ENCODE data around the gene DNASE1.
A peak's percentile ranks its signal among the peaks of the same experiment; 100 is the strongest.

The DNASE1 gene

DNA sequence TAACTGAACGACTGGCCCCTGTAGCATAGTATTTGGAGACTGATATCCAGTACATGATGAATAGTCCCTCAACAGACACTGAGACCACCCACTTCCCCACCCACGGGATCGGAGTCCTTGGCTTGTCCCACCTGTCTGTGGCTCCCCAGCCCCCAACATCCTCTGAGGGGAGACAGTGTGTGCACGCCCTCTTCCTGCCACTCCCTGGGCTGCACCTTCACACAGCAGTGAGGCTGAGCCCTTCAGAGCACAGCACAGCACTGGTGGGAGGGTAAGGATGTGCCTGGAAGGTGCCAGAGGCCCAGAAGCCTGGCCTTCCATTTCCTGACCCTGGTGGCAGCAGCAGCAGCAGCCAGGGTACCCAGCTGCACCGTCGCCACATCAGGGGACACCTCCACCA lies 11.0 kb downstream of the DNASE1 start:
- DNase-seq, result no peak

DNA sequence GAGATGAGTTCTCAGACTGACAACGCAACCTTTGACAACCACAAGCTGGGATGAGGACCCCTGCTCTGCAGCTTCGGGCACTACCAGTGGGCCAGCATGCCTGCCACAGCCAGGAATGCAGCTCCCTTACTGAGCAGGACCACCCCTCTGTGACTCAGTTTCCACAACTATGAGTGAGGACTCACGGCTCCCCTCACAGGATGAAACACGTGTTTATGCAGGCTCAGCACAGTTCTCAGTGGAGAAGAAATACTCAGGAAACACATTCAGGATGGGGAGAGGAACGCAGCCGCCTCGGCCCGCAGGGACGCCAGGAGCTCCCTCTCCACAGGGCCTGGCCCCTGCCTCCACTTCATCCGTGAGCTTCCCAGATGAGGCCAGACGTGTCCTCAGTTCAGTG lies 14.1 kb downstream of the DNASE1 start:
- DNase-seq, result no peak

DNA sequence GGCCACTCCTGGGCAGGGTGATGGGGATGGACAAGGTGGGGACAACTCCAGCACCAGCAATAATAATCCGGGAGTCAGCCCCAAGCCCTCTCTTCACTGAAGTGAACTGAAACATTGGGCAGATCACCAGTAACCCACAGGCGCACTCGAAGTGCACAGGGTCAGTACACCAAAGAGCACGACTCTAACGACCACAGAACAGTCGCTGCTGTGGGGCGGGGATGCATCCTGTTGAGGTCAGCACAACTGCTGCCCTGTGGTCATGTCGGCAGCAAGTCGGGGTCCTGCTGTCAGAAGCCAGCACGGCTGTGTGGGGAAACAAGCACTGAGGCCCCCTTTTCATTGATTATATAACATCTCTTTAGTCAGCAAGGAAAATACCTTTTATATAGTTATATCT lies 14.6 kb downstream of the DNASE1 start:
- no peak for DNase-seq

DNA sequence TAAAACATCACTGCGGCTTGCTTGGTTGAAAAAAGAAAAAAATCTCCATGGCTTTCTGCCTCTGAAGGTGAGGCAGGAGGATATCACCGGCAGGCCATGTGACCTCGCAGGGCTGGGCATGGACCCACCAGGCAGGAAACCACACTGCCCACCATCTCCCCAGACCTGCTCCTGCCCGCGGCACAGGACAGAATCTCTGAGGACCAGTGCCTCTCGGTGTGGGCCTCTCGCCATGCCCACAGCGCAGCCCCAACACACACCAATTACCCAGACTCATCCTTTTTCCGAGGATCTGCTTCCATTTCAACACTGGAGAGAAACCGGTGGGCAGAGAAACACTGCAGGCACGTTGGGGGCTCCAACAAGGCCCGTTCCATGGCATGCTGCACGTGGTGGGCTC lies 16.2 kb downstream of the DNASE1 start:
- DNase-seq, result no peak

DNA sequence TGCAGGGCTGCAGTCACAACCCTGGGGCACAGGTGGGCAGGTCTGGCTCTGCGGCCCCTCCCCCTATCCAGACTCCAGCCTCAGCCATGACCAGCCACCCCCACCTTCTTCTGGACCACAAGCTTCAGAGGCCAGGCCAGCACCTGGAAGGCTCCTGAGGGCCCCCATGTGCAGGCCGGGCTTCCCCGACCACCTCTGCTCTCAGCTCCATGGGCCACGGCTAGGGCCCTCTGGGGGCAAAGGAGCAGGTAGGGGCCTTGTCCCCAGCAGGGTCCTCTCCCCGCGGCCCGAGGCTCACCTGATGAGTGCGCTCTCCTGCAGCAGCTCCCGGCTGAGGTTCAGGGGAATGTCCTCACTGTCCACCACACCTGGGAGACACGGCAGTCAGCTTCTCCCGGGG lies 16.9 kb downstream of the DNASE1 start:
- DNase-seq, result no peak

DNA sequence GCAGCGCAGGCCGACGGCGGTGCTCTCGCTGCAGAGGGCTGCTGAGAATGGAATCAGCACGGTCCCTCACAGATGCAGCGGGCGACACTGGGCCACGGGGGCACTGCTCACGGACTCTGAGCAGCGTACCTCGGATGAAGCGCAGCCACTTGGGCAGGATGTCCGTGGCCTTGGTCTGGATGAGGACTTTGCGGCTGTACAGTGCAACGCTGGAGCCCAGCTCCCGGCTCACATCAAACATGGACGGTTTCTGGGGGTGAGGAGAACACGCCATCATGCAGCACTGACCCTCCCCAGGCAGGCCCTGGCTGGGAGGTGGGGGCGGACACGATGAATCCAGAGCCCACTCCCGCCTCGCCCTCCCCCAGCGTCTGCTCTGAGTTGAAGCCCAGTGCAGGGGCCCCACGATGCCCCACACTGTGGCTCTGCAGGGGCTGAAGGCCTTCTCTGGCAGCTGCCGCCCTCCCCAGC lies 18.1 kb downstream of the DNASE1 start:
- no peak for DNase-seq

DNA sequence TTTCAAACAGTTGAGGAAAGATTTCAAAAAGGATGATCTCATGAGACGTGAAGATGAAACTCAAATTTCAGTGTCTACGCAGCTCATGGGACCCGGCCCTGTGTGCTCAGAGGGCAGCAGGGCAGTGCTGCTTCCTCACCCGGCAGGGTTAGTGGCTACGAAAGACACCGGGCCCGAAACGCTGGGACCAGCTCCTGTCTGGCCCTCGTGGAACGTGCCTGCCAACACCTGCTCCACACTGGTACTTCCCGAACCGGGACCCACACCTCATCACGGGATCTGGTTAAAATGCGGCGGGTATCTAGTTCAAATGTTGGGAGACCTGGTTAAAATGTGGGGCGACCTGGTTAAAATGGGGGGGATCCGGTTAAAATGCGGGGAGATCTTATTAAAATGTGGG lies 18.7 kb downstream of the DNASE1 start:
- no peak for DNase-seq

DNA sequence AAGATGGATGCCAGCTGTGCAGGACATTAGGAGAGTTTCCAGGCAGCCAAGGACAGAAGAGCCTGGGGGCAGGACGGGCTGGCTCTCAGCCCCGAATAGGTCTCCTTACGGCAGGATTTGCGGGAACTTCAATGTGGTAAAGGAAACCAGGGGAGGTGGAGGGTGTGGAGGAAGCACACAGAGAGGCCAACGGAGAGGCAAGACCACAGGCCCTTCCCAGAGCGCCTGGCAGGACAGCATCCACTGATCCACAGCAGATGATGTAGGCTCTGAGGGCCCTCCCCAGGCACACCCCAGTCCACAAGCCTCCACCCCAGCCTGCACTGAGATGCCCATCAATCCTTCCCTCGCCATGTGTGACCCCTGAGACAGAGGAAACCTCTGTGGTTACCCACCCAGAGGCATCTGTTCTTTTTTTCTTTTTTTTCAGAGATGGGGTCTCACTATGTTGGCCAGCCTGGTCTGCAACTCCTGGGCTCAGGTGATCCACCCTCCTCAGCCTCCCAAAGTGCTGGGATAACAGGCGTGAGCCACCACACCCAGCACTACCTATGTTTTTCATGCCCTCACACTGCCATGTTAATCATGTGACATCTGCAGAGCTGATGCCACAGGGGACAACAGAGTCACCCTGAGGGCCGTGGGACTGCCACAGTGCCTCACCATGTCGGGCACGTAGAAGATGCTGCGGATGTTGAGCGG lies 19.3 kb downstream of the DNASE1 start:
- no peak for DNase-seq

DNA sequence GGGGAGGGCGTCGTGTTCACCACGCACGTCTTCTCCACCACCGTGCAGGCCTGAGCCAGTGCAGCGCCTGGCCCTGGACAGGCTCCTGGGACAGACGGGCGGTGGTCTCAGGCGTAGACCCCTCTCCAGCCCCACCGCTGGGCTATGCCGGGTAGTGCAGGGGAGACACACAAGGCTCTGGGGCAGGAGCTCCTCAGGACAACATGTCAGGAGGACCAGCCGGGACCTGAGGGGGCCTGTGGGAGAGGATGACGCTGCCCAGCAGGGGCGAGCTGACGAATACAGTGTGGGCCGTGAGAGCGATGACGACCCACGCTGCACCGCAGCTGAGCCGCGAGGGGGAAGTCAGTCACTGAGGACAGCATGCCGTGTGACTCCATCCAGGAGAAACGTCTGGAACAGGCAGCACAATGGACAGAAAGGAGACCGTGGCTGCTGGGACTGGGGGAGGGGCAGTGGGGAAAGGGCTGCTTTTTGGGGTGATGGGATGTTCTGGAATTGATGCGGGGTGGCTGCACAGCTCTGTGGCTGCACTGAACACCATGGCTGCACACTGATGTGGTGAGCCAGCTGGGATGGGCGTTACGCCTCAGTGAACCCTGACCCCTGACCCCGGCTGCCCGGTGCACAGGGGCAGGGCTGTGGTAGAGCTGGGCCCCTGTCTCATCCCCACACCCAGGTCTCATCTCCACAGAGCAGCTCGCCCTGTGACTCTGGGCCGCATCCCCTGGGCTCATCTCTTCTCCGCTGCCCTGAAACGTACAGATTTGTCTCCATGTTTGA lies 20.2 kb downstream of the DNASE1 start:
- DNase-seq, result no peak

DNA sequence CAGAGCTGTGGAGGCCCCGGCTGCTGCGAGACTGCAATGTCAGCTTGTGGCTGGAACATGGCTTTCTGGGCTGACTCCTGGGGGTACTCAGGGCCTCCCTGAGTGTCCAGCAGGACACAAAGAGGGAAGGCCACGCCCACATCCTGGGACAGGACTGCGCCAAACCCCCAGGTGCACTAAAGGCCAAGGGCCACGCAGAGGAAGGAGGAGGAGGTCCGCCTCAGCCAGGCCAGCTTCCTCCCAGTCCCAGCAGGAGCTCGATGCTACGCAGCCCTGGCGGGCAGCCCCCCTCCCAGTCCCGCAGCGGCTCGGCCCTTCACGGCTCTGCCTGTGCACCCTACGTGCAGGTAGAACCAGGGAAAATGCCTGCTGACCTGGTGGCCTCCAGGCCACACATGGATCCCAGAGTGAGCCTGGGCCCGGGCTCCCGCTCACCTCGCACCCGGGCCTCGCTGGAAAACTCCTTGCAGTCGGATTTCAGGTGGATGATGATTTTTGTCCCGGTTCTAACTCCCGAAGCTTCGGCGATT lies 21.2 kb downstream of the DNASE1 start:
- DNase-seq, result no peak

DNA sequence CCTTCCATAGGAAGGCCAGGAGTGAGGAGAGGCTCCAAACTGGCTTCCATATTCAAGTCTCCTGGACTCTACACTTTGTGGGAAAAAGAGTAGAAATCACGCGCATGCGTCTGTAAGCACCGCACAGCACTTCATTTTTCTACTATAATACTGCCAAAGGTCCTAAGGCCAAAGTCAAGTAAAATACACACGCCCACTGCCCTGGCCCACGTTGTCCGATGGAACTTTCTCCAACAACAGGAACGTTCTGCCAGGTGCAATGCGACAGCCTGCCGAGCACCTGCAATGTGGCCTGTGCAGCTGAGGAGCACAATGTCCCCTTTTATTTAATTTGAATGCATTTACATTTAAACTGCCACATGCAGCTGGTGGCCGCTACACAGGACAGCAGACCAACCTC lies 23.5 kb downstream of the DNASE1 start:
- no peak for DNase-seq

DNA sequence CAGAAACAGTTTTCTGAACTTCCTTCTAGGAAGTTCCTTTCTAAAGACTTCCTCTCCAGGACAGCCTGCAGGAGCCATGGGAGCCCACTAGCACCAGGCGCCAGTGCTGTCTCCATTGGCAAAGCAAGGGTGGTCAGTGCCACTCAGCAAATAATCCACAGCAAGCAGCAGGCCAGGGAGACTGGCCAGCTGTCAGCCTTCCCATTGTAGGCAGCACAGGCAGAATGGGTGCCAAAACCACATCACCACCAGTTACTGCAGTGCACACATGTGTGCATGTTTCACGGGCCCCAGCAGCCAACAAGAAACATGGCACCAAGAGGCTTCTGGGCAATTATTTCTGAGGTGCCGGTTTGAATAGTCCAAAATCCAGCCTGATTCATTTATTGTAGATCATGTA lies 26.7 kb downstream of the DNASE1 start:
- peak; percentile 26 for DNase-seq

DNA sequence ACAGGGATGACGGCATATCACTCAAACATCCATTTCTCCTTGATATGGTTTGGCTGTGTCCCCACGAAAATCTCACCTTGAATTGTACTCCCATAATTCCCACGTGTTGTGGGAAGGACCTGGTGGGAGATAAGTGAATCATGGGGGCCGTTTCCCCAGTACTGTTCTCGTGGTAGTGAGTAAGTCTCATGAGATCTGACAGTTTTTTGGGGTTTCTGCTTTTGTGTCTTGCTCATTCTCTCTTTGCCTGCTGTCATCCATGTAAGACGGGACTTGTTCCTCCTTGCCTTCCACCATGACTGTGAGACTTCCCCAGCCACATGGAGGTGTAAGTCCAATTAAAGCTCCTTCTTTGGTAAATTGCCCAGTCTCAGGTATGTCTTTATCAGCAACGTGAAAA lies 32.5 kb downstream of the DNASE1 start:
- DNase-seq, result no peak

DNA sequence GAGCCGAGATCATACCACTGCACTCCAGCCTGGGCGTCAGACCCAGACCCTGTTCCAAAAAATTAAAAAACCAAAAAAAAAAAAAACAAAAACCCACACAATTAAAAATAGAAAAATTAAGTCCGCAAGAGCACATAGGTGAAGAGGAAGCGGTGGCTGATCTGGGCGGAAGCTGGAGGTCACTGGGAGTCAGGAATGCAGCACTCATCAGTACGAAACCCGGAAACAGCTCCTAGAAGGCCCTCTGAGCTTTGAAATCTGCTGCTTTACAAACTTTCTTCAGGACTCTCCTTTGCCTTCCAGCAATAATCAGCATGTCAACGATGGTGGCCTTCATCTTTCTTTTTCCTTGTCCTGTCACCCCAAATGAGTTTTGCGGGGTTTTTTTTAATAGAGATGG lies 33.3 kb downstream of the DNASE1 start:
- DNase-seq, result no peak

DNA sequence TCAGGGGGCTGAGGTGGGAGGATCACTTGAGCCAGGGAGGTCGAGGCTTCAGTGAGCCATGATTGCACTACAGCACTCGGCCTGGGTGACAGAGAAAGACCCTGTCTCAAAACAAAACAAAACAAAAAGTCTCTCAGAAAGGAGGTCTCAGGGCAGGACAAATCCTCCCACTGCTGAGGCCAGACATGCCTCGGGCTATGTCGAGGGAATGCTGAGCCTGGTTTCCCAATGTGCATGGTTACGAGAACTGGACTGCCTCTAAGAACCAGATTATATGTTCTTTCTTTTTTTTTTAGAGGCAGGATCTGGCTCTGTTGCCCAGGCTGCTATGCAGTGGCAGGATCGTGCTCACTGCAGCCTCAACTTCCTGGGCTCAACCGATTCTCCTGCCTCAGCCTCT lies 35.2 kb downstream of the DNASE1 start:
- no peak for DNase-seq

DNA sequence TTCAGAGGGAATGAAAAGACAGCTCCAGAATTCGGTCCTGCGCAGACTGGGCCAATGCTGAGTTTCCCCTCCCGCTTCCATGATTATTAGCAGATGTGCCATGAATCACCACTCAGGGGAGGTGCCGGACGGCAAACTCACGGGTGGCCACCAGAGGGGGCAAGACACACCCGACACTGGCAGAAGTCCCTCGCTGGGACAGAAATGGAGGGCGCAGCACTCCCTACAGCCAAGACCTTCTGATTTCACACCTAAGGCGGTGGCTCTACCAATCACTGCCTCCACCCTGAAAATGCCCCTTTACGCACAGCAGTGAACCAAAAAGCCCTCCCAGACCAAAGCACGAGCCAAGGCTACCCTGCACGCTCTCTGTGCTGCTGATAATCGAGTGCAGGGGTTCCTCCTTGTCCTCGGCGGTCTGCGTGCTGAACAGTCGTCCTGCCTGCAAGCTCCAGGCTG lies 36.0 kb downstream of the DNASE1 start:
- peak; percentile 92 for DNase-seq

DNA sequence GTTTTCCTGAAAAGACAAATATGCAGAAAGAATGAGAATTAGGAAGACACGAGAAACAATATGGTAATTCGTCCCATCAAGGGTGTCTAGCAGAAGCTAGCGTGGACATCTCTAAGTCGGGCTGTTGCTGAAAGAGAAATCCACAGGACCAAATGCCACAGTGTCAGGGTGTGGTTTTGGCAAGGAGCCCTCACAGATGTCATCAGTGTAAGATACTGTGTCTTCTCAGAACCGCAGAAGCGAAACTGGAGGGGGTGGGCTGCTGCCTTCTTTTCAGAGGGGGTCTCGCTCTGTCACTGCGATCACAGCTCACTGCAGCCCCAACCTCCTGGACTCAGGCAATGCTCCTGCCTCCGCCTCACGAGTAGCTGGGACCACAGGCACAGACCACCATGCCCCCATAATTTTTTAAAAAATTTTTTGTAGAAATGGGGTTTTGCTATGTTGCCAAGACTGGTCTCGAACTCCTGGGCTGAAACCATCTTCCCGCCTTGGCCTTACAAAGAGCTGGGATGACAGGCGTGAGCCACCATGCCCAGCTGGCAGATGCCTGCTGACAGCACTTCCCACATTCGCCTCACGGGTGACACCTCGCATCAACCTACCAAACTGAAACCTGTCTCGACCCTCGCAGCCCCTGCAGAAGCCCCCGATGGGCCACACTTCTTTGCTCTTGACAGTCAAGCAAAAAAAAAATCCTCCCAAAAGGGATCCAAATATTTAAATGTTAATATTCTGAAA lies 36.7 kb downstream of the DNASE1 start:
- no peak for DNase-seq

DNA sequence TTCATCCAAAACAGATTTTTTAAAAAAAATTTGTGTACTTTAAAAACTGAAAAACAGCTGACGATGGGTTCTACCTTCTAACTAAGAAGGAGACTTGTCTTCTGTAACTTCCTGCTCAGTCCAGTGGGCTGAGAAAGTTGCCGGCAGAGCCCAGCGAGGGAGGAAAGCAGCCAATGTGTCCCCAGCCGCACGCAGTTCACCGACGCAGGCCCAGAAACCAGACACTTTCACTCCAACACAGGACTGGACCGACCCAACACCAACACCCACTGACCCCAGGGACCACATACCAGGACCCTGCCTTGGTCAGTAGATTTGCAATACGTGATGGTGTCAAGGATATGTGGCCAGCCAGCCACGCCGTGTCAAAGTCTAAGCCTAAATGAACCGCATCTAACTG lies 37.3 kb downstream of the DNASE1 start:
- DNase-seq, result no peak

DNA sequence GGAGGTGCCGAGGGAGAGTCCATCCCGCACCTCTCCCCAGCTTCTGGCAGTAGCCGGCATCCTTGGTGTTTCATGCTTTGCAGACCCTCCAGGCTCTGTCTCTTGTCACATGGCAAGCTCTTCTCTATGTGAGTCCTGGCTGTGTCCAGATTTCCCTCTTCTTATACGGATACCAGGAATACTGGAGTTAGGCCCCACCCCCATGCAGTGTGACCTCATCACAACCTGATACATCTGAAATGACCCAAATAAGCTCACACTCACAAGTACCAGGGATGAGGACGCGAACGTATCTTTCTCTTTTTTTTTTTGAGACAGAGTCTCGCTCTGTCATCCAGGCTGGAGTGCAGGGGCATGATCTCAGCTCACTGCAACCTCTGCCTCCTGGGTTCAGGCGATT lies 39.6 kb downstream of the DNASE1 start:
- no peak for DNase-seq

DNA sequence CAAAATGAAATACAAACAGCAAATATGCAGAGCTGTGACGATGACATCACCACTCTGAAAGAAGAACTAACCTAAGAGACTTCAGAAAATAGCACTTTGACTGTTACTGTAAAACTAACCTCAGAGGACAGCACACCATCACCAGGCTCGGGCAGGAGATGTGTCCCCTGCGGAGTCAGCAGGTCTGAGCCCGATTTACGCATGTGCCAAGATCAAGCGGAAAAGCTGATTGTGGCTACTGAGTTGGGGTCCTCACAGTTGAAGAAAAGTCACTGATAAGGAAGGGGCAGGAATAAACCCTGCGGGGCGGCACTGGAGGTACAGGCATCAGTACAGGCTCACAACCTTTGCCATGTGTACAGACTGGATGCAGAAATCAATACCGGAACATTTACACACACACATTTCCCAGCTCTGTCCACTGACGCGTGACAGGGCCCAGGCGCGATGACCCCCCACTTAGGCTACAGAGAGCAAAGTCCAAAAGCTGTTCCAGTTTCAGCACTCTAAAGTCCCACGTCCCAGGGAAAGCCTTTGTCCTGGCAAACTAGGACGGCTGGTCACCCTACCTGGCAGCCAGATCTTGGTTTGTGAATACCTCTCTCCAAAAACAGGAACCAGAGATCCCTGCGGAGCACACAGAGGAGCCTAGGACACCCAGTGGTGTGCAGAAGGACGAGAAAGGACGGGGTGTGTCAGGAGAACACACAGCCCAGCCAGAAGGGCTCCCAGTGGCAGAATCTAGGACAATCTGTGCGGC lies 41.3 kb downstream of the DNASE1 start:
- DNase-seq, result no peak

DNA sequence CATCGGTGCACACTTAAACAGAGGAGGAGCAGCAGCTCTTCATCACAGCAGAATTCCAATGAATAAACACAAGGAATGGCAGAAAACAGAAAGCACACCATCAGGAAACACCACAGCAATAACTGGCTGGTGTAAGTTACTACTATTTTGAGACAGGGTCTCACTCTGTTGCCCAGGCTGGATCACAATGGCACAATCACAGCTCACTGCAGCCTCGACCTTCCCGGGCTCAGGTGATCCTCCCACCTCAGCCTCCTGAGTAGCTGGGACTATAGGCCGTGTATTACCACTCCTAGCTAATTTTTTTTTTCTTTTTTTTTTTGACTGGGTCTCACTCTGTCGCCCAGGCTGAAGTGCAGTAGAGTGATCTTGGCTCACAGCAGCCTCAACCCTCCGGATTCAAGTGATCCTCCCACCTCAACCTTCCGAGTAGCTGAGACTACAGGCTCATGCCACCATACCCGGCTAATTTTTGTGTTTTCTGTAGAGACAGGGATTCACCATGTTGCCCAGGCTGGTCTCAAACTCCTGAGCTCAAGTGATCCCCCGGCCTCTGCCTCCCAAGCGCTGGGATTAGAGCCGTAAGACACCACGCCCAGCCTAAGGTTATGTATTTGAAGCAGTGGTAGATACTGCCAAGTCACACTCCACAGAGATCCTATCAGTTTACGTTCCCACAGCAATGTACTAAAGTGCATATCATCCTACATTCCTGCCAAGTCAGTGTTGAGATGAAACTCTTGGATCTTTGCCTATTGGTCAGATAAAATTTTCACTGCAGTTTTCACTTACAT lies 42.1 kb downstream of the DNASE1 start:
- DNase-seq, result no peak

DNA sequence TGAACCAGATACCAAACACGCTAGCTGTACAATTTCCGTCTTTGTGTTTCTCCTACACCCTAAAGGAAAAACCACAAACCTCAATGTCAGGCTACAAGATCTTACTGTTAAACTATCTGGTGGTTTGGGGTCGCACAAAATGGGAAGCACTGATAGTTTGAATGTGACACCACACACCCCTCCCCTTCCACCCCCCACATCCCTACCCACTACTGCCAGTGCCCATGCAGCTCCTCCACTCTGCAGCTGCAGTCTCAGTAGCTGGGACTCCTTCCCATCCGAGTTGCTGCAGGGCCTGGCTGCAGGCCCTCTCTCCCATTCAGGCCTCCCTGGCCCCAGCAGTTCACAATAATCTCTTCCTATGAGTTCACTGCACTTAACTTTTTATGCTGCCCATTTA lies 44.5 kb downstream of the DNASE1 start:
- DNase-seq, result peak; percentile 12

All from midbrain (tissue), 1 donor.